Vagina (tissue), 2 donors: ENCODE results near the gene FCN2. TPM values are rescaled to one million over a fixed set of nuclear protein-coding genes. Genes with fewer than 3 reads are reported as not detected.

ENCODE experiments used
- DNase-seq, 2 donors: peaks; one replicate each; pipeline ENCODE4 v3.0.0-alpha.2; 2017; ENCODE audit errors: extremely low spot score in 2 of 2
- H3K27ac ChIP-seq: fragments of 200-600 bp; sonication (generic); one replicate; pipeline ENCODE4 v1.5.1; 2019
- H3K27me3 ChIP-seq: fragments of 200-600 bp; sonication (generic); one replicate; pipeline ENCODE4 v1.5.1; 2019
- H3K36me3 ChIP-seq, 2 donors: fragments of 200-600 bp; sonication (generic); one replicate each; pipeline ENCODE4 v1.5.1; 2017 to 2019
- H3K4me1 ChIP-seq: fragments of 200-600 bp; sonication (generic); one replicate; pipeline ENCODE4 v1.5.1; 2019
- H3K4me3 ChIP-seq, 2 donors: fragments of 200-600 bp; sonication (generic); 1 replicate in 1 of 2; 2 replicates in 1 of 2; pipeline ENCODE4 v1.5.1; 2016 to 2019
- H3K9me3 ChIP-seq: fragments of 200-600 bp; sonication (generic); one replicate; pipeline ENCODE4 v1.5.1; 2019
- CTCF ChIP-seq, 3 experiments: fragments of 450-650 bp in 2 of 3; fragments of 200-600 bp in 1 of 3; sonication (generic) in 1 of 3; IDR thresholded peaks; one replicate each; pipeline ENCODE4 v1.5.1; 2017 to 2019; ENCODE audit warnings: antibody characterized with exemption in 3 of 3, mild to moderate bottlenecking in 2 of 3, moderate library complexity in 2 of 3
- POLR2A ChIP-seq, 2 donors: fragments of 450-650 bp; IDR thresholded peaks; one replicate each; pipeline ENCODE4 v1.6.1; 2017; ENCODE audit warnings: antibody characterized with exemption in 2 of 2, mild to moderate bottlenecking in 2 of 2, moderate library complexity in 2 of 2
- POLR2AphosphoS5 ChIP-seq, 2 donors: sonication (generic); formaldehyde crosslinking; IDR thresholded peaks; one replicate each; pipeline ENCODE4 v1.9.0; 2017; ENCODE audit warnings: antibody characterized with exemption in 2 of 2, mild to moderate bottlenecking in 2 of 2, low read depth in 1 of 2; ENCODE audit not compliant: insufficient read depth in 1 of 2
- intact Hi-C: fragments of 100-400 bp; cut with DNase I; formaldehyde crosslinking; loops from one replicate; pipeline ENCODE4 v1.15.1; 2023
- total RNA-seq: library from RNA; depleted of rRNA; stranded (reverse); fragments of >200 nt; gene quantifications from one replicate; pipeline ENCODE4 v1.2.3, GENCODE V29; 2016

Gene FCN2
- total RNA-seq, 1 donor from 2014 or later = not detected

GRCh38 chr9:134842321-134842720 is 38.3 kb upstream of the FCN2 start:
- TF ChIP-seq POLR2A (IDR thresholded peaks at IDR 0.05) = no peak
- no peak for TF ChIP-seq POLR2AphosphoS5 (IDR thresholded peaks at IDR 0.05; ENCODE audit: insufficient read depth in 1 of 2, low read depth in 1 of 2)
- intact Hi-C loops = no loop called here
- no peak overlapping the region for H3K27ac ChIP-seq
- no peak for DNase-seq
- no peaks in the 10 kb centered on the region for H3K4me1 ChIP-seq
- no peaks in the 10 kb centered on the region for H3K27me3 ChIP-seq
- peaks cover 0 to 32% of the 10 kb centered on the region in 2 donors for H3K36me3 ChIP-seq
- no peaks in the 10 kb centered on the region for H3K9me3 ChIP-seq
- H3K4me3 ChIP-seq = no peak overlapping the region

GRCh38 chr9:134843740-134844139 is 36.9 kb upstream of the FCN2 start:
- no peak for DNase-seq
- Histone ChIP-seq H3K4me1 (no peaks in the 10 kb centered on the region), H3K27me3 (no peaks in the 10 kb centered on the region), H3K27ac (no peak overlapping the region), H3K9me3 (no peaks in the 10 kb centered on the region), H3K36me3 (peaks cover 0 to 32% of the 10 kb centered on the region in 2 donors), H3K4me3 (no peak overlapping the region)
- TF ChIP-seq POLR2A (IDR thresholded peaks at IDR 0.05) (no peak), CTCF (IDR thresholded peaks at IDR 0.05) (no peak), POLR2AphosphoS5 (IDR thresholded peaks at IDR 0.05; ENCODE audit: insufficient read depth in 1 of 2, low read depth in 1 of 2) (no peak)
- intact Hi-C loops = no loop called here

GRCh38 chr9:134844821-134845220 is 35.8 kb upstream of the FCN2 start:
- intact Hi-C loops = no loop called here
- peaks cover 0 to 32% of the 10 kb centered on the region in 2 donors for H3K36me3 ChIP-seq
- H3K27me3 ChIP-seq = no peaks in the 10 kb centered on the region
- H3K4me3 ChIP-seq = no peak overlapping the region
- H3K4me1 ChIP-seq = no peaks in the 10 kb centered on the region
- H3K9me3 ChIP-seq = no peaks in the 10 kb centered on the region
- no peak for DNase-seq
- no peak overlapping the region for H3K27ac ChIP-seq
- TF ChIP-seq POLR2AphosphoS5 (IDR thresholded peaks at IDR 0.05; ENCODE audit: insufficient read depth in 1 of 2, low read depth in 1 of 2) (no peak), POLR2A (IDR thresholded peaks at IDR 0.05) (no peak), CTCF (IDR thresholded peaks at IDR 0.05) (no peak)

GRCh38 chr9:134846187-134846586 is 34.4 kb upstream of the FCN2 start:
- DNase-seq = no peak
- H3K27me3 ChIP-seq = no peaks in the 10 kb centered on the region
- H3K4me3 ChIP-seq = no peak overlapping the region
- no peaks in the 10 kb centered on the region for H3K9me3 ChIP-seq
- intact Hi-C loops = no loop called here
- H3K4me1 ChIP-seq = no peaks in the 10 kb centered on the region
- TF ChIP-seq CTCF (IDR thresholded peaks at IDR 0.05) = no peak
- no peak for TF ChIP-seq POLR2A (IDR thresholded peaks at IDR 0.05)
- TF ChIP-seq POLR2AphosphoS5 (IDR thresholded peaks at IDR 0.05; ENCODE audit: insufficient read depth in 1 of 2, low read depth in 1 of 2) = no peak
- H3K27ac ChIP-seq = no peak overlapping the region
- H3K36me3 ChIP-seq = peaks cover 0 to 21% of the 10 kb centered on the region in 2 donors

- H3K4me3 ChIP-seq = no peak overlapping the region
- H3K9me3 ChIP-seq = no peaks in the 10 kb centered on the region
- DNase-seq = no peak
- peaks cover 0 to 21% of the 10 kb centered on the region in 2 donors for H3K36me3 ChIP-seq
- intact Hi-C loops = no loop called here
- TF ChIP-seq POLR2AphosphoS5 (IDR thresholded peaks at IDR 0.05; ENCODE audit: insufficient read depth in 1 of 2, low read depth in 1 of 2) = no peak
- no peaks in the 10 kb centered on the region for H3K27me3 ChIP-seq
- H3K4me1 ChIP-seq = no peaks in the 10 kb centered on the region
- no peak overlapping the region for H3K27ac ChIP-seq
These were observed 33.9 kb upstream of the FCN2 start for GRCh38 chr9:134846699-134847098.

GRCh38 chr9:134847138-134847537 is 33.5 kb upstream of the FCN2 start:
- Histone ChIP-seq H3K36me3 (peaks cover 0 to 18% of the 10 kb centered on the region in 2 donors), H3K9me3 (no peaks in the 10 kb centered on the region), H3K27me3 (no peaks in the 10 kb centered on the region), H3K4me3 (no peak overlapping the region), H3K4me1 (no peaks in the 10 kb centered on the region), H3K27ac (no peak overlapping the region)
- intact Hi-C loops = no loop called here
- no peak for TF ChIP-seq CTCF (IDR thresholded peaks at IDR 0.05)
- TF ChIP-seq POLR2A (IDR thresholded peaks at IDR 0.05) = no peak
- no peak for TF ChIP-seq POLR2AphosphoS5 (IDR thresholded peaks at IDR 0.05; ENCODE audit: insufficient read depth in 1 of 2, low read depth in 1 of 2)
- no peak for DNase-seq
